ENCODE measurements around the gene DCAF17. TPM values are rescaled to one million over a fixed set of nuclear protein-coding genes. Genes with fewer than 3 reads are reported as not detected.

The DCAF17 gene
- total and polyA plus RNA-seq, 2 donors from 2014 or later, result 4.9 to 18.5 TPM

GRCh38 chr2:171480908-171481307 is 46.9 kb downstream of the DCAF17 start:
- H3K27me3 ChIP-seq (ENCODE audit: control insufficient read depth, insufficient read depth, low read length), result no peaks in the 10 kb centered on the region
- DNase-seq (peak in 4 of 5 donors; percentile 44 to 87 (median 76)), FAIRE-seq (no peak)
- H3K4me3 ChIP-seq (ENCODE audit: low read length in 3 of 3), result no peak overlapping the region
- no peak for TF ChIP-seq CTCF (IDR thresholded peaks at IDR 0.05; ENCODE audit: borderline replicate concordance, extremely low read depth, insufficient read depth)
- intact Hi-C loops (cut with DNase I), result no loop called here
- peaks cover 0 to 6% (median 0%) of the 10 kb centered on the region in 3 donors for H3K36me3 ChIP-seq (ENCODE audit: control insufficient read depth in 2 of 3, insufficient read depth in 3 of 3, low read length in 3 of 3)
- H3K4me1 ChIP-seq (ENCODE audit: control insufficient read depth in 2 of 3, insufficient read depth in 2 of 3, low read depth in 1 of 3, low read length in 3 of 3), result no peaks in the 10 kb centered on the region
- no peaks in the 10 kb centered on the region for H3K9me3 ChIP-seq (ENCODE audit: control insufficient read depth in 2 of 3, insufficient read depth in 1 of 3, low read length in 3 of 3)
- no peak overlapping the region for H3K9ac ChIP-seq (ENCODE audit: low read length in 3 of 3)
- H3K27ac ChIP-seq (ENCODE audit: low read depth in 2 of 2, low read length in 2 of 2), result no peak overlapping the region

- FAIRE-seq, result no peak
- intact Hi-C loops (cut with DNase I), result no loop called here
Observed at GRCh38 chr2:171482308-171482707, 48.3 kb downstream of the DCAF17 start.

GRCh38 chr2:171482877-171483276 is 48.9 kb downstream of the DCAF17 start:
- FAIRE-seq (no peak), DNase-seq (peak in 4 of 5 donors; percentile 30 to 76 (median 47))
- TF ChIP-seq CTCF (IDR thresholded peaks at IDR 0.05; ENCODE audit: borderline replicate concordance, extremely low read depth, insufficient read depth), result no peak
- Histone ChIP-seq H3K9ac (ENCODE audit: low read length in 3 of 3) (no peak overlapping the region), H3K9me3 (ENCODE audit: control insufficient read depth in 2 of 3, insufficient read depth in 1 of 3, low read length in 3 of 3) (no peaks in the 10 kb centered on the region), H3K4me3 (ENCODE audit: low read length in 3 of 3) (no peak overlapping the region), H3K27ac (ENCODE audit: low read depth in 2 of 2, low read length in 2 of 2) (no peak overlapping the region), H3K36me3 (ENCODE audit: control insufficient read depth in 2 of 3, insufficient read depth in 3 of 3, low read length in 3 of 3) (peaks cover 0 to 6% (median 0%) of the 10 kb centered on the region in 3 donors), H3K4me1 (ENCODE audit: control insufficient read depth in 2 of 3, insufficient read depth in 2 of 3, low read depth in 1 of 3, low read length in 3 of 3) (no peaks in the 10 kb centered on the region), H3K27me3 (ENCODE audit: control insufficient read depth, insufficient read depth, low read length) (no peaks in the 10 kb centered on the region)
- intact Hi-C loops (cut with DNase I), result no loop called here

More at GRCh38 chr2:171482308-171482707, 48.3 kb downstream of the DCAF17 start:
- no peak overlapping the region for H3K9ac ChIP-seq (ENCODE audit: low read length in 3 of 3)
- no peak for TF ChIP-seq CTCF (IDR thresholded peaks at IDR 0.05; ENCODE audit: borderline replicate concordance, extremely low read depth, insufficient read depth)
- H3K4me3 ChIP-seq (ENCODE audit: low read length in 3 of 3), result no peak overlapping the region
- no peak overlapping the region for H3K27ac ChIP-seq (ENCODE audit: low read depth in 2 of 2, low read length in 2 of 2)
- H3K27me3 ChIP-seq (ENCODE audit: control insufficient read depth, insufficient read depth, low read length), result no peaks in the 10 kb centered on the region
- no peak for DNase-seq
- no peaks in the 10 kb centered on the region for H3K4me1 ChIP-seq (ENCODE audit: control insufficient read depth in 2 of 3, insufficient read depth in 2 of 3, low read depth in 1 of 3, low read length in 3 of 3)
- no peaks in the 10 kb centered on the region for H3K9me3 ChIP-seq (ENCODE audit: control insufficient read depth in 2 of 3, insufficient read depth in 1 of 3, low read length in 3 of 3)
- H3K36me3 ChIP-seq (ENCODE audit: control insufficient read depth in 2 of 3, insufficient read depth in 3 of 3, low read length in 3 of 3), result peaks cover 0 to 6% (median 0%) of the 10 kb centered on the region in 3 donors

- TF ChIP-seq CTCF (IDR thresholded peaks at IDR 0.05; ENCODE audit: borderline replicate concordance, extremely low read depth, insufficient read depth), result no peak
- DNase-seq (no peak), FAIRE-seq (no peak)
- H3K36me3 ChIP-seq (ENCODE audit: control insufficient read depth in 2 of 3, insufficient read depth in 3 of 3, low read length in 3 of 3), result peaks cover 0 to 6% (median 0%) of the 10 kb centered on the region in 3 donors
- H3K9me3 ChIP-seq (ENCODE audit: control insufficient read depth in 2 of 3, insufficient read depth in 1 of 3, low read length in 3 of 3), result no peaks in the 10 kb centered on the region
- H3K4me1 ChIP-seq (ENCODE audit: control insufficient read depth in 2 of 3, insufficient read depth in 2 of 3, low read depth in 1 of 3, low read length in 3 of 3), result no peaks in the 10 kb centered on the region
- no peak overlapping the region for H3K9ac ChIP-seq (ENCODE audit: low read length in 3 of 3)
- no peaks in the 10 kb centered on the region for H3K27me3 ChIP-seq (ENCODE audit: control insufficient read depth, insufficient read depth, low read length)
- no peak overlapping the region for H3K4me3 ChIP-seq (ENCODE audit: low read length in 3 of 3)
- H3K27ac ChIP-seq (ENCODE audit: low read depth in 2 of 2, low read length in 2 of 2), result no peak overlapping the region
- intact Hi-C loops (cut with DNase I), result no loop called here
Observed at GRCh38 chr2:171483793-171484192, 49.8 kb downstream of the DCAF17 start.
